Hematopoietic multipotent progenitor cell treated with erythropoietin and hydrocortisone succinate and interleukin-3 and kit ligand, for 4 days (in vitro differentiated cells): ENCODE measurements around the gene MSANTD3.
"Not testable (repeated sequence)": the region's sequence is repeated elsewhere in the genome, so short reads cannot be mapped to it uniquely, and the experiment has no call there.

Experiments used
- DNase-seq: peaks from one replicate; pipeline ENCODE4 v3.0.0-alpha.2; 2015

The MSANTD3 gene

GRCh38 chr9:100426530-100427365 lies at the start of gene MSANTD3:
TSS of gene MSANTD3 (plus strand) at chr9:100427143. CDS start at chr9:100441939, 14,796 bp downstream.
- DNase-seq = peak; percentile 82

DNA sequence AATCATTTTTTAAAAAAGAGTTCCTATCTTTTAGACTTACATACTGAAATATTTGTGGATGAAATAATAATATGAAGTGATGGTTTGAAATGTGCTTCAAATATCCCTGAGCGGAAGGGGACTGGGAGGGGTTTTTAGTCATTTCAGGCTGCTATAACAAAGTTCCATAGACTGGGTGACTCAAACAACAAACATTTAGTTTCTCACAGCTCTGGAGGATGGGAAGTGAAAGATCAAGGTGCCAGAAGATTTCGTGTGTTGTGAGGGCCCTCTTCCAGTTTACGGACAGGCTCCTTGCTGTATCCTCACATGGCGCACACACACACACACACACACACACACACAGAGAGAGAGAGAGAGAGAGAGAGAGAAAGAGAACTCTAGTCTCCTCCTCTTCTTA lies 47.1 kb upstream of the MSANTD3 start:
- DNase-seq = no peak

DNA sequence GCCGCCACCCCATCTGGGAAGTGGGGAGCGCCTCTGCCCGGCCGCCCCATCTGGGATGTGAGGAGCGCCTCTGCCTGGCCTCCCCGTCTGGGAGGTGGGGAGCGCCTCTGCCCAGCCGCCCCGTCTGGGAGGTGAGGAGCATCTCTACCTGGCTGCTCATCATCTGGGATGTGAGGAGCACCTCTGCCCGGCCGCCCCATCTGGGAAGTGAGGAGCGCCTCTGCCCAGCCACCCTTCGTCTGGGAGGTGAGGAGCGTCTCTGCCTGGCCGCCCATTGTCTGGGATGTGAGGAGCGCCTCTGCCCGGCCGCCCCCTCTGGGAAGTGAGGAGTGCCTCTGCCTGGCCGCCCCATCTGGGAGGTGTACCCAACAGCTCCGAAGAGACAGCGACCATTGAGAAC lies 34.0 kb upstream of the MSANTD3 start:
- DNase-seq = not testable (repeated sequence)

DNA sequence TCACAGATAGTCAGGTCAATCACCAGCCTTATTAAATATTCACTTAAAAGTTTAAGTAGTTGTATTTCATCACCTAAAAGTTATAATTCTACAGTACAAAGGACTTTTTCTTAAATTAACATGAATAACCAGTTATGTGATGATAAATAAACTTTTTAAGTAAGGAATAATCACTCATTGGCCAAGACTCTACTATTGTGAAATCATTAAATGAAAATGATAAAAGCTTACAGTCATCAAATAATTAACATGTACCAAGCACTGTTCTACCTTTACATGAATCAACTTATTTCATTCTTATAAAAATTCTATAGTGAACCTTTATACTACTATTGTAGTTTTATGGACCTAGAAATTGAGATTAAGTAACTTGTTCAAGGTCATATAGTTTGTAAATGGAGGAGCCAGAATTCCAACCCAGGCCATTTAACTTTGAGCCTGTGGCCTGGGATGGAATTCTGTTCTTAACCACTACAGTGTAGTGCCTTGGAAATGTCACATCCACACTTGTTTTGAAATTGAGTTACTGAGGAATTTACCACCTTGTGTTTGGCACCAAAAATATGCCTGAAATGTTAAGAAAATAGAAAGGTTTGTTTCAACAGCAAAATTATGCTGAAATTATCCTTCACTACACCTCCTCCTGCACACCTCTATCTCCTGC lies 32.8 kb upstream of the MSANTD3 start:
- no peak for DNase-seq

DNA sequence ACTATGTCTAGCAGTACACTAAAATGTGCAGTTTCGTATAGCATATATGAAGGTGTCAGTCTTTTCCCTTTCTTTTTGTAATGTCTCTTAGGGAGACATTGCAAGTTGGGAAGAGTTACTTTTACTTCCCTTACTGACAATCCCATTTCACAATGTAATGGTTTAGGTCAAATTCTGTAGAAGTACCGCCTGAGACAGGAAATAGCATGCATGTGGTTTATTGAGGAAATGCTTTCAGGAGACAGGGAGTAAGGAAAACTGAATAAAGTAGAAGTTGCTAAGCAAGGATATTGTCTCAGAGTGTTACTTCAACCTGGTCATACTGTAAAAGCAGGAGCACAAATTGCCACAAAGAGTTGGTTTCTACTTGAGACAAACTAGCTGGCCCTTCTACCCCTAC lies 32.1 kb upstream of the MSANTD3 start:
- DNase-seq = no peak

DNA sequence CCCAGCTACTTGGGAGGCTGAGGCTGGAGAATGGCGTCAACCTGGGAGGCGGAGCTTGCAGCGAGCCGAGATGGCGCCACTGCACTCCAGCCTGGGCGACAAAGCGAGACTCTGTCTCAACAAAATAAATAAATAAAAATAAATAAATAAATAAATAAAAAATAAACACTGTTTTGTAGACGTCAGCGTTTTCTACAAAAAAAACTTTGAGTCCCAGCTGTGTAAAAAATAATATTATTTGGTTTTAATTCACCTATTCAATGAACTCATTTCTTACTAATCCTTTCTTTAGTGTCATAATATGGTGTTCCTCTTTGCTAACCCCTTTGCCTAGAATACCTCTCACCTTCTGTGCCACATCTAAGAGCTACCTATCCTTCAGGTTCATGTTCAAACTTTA lies 30.2 kb upstream of the MSANTD3 start:
- DNase-seq = no peak

DNA sequence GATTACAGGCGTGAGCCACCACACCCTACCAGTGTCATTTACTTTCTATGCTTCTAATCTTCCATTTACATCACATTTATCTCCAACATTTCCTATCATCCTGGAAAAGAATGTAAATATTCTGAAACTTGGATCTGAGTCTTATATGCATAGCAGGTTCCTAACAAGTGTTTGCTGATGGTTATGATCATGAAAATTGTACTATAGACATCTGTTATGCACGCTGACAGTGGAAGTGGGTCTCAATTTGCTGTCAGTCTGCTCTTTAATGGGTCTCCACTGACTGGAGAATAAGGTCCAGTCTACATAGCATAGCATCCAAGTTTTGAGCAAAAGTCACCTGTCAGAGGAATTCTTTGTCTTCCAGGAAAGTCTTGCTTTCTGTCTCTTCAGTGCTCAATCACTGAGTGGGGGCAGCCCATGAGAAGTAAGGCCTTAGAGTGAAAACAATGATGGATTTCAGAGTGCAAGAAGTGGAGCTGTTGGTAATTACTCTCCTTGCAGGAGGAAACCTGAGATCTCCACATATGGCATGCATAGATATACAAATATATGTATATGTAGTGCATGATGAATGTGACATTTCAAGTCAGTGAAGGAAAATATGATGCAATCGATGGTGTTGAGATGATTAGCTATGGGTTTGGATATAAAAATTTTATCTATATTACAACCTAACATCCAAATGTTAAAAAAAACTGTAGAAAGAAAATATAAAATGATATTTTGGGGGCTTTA lies 29.2 kb upstream of the MSANTD3 start:
- no peak for DNase-seq

GRCh38 chr9:100401042-100401441 lies 25.9 kb upstream of the MSANTD3 start:
- no peak for DNase-seq

- DNase-seq = peak; percentile 32
Observed at GRCh38 chr9:100406962-100407361, 20.0 kb upstream of the MSANTD3 start.

DNA sequence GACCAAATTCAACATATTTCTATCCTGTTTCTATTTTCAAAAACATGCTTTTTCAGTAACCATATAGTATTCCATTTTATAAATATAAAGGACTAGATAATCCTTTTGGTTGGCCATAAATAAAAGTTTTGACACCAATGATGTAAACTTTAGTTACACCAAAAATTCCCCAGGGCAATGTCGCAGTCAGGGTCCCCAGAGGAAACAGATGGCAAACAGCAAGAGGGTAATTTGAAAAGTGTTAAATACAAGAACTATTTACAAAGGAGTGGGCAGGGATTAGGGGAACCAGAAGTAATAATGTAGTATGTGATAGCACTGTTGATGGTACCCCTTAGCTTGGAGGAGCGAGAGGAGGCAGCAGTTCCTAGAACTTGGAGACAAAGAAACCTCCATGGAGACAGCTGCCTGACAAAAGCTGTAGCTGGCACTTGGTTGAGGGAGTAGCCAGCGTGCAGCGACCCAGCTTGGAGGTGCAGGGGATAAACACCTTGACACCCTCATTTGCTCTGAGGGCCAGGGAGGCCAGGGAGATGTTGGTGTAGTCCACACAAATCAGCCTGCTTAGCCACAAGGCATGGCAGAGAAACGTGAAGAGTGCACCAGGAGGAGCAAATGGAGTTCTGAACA lies 18.3 kb upstream of the MSANTD3 start:
- DNase-seq = no peak

GRCh38 chr9:100409176-100409556 lies 17.8 kb upstream of the MSANTD3 start:
- DNase-seq = no peak

GRCh38 chr9:100411472-100412283 lies 15.3 kb upstream of the MSANTD3 start:
- DNase-seq = peak; percentile 96

DNA sequence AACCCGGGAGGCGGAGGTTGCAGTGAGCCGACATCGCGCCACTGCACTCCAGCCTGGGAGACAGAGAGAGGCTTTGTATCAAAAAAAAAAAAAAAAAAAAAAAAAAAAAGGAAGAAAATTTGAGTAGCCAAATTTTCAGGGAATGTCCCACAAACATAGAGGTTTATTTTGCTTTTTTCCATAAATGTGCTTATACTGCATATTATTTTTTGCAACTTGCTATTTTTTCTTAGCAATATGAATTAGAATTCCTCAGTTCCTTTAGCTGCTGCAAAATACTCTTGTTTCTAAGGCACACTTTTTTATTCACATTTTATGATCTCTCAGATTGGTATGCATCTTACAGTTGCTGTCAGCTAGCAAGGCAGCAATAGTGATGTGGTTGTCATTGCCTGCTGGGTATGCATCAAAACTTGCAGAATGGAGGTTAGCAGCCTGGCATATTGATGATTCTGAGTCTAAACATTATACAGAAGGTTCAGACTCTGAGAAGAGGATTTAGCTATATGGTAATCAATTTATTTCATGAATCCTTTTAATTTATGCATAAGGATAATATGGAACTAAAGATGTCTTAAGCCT lies 13.0 kb upstream of the MSANTD3 start:
- DNase-seq = no peak

DNA sequence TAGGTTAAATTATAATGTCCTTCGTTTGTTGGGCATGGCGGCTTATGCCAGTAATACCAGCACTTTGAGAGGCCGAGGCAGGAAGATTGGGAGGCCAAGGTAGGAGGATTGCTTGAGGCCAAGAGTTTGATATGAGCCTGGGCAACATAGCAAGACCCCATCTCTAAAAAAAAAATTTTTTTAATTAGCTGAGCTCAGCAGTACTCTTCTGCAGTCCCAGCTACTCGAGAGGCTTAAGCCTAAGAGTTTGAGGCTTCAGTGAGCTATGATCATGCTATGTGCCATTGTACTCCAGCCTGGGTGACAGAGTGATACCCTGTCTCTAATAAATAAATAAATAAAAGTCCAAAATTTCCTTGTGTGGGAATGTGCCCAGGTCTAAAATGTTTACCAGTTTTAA lies 9.1 kb upstream of the MSANTD3 start:
- no peak for DNase-seq

DNA sequence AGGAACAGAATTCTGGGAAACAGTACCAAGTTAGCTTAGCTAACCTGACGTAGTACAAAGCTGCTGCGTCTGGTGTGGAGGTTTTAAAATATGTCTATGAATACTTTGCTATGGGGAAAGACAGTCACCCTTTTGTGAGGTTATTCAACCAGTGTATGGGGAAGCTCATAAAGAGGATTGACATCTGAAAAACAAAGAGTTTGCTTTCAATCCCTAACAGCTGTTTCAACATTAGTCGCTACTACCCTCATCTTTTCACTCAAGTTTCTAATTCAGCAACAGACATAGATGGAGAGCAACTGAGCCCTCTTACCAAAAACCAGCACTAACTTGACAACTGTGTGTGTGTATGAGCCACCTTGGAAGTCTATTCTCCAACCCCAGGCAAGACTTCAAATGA lies 7.8 kb upstream of the MSANTD3 start:
- DNase-seq = no peak

DNA sequence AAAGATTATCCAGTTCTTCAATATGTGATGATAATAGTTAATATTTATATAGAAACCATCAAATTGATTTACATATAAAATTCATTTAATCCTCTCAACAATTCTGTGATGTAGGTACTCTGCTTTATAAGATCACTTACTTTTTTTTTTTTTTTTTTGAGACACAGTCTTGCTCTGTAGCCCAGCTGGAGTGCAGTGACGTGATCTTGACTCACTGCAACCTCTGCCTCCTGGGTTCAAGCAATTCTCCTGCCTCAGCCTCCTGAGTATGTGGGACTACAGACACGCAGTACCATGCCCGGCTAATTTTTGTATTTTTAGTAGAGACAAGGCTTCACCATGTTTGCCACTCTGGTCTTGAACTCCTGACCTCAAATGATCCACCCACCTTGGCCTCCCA lies 5.8 kb upstream of the MSANTD3 start:
- DNase-seq = not testable (repeated sequence)

DNA sequence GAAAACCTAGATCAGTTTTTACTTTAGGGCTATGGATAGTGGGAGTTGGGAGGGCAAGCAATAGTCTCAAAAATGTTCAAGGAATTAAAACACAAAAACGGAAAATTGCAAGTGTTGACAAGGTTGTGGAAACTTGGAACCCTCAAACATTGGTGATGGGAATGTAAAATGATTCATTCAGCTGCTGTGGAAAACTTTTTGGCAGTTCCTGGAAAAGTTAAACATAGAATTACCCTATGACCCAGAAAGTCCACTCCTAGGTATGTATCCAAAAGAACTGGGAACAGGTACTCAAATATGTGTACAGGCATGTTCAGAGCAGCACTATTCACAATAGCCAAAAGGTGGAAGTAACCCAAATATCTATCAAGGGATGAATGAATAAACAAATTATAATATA lies 1.2 kb upstream of the MSANTD3 start:
- DNase-seq = no peak

- DNase-seq = peak; percentile 46
Observed at GRCh38 chr9:100426189-100426529, 784 bp upstream of the MSANTD3 start.

DNA sequence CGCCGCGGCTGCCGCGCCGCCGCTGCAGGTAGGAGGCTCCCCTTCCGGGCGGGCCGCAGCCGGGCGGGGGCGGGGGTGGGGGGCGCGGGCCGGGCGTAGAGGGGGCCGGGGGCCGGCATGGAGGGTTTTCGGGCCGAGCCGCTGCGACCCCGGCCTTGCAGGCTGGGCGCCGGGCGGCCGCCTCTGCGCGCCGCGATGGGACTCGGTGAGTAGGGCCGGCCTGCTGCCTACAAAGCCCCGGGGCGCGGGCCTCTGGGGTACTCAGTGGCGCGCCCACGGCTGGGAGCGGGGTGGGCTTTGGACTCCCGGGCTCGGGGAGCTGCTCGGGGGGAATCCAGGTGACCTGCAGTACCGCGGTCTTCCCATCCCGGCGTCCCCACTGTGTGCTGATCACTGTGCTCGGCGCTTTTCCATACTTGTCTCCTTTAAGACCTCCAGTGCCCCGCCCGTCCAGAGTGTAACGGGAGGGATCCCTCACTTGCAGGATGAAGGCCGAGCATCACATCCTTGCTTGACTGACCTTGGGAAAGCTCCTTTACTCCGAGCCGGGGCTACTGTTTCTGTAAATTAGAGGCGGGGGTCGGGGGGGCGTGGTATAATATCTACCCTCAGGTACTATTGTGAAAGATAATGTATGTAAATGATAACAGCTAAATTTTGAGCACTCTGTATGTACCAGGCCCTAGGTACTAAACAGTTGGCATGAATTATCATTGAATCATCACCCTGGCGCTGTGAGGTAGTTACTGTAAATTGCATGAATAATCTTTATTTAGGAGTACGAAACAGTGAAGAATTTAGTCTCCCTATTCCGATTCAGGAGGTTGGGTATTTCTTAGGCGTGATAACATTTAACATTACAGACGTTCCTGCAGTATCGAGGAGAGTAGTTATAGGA lies 672 bp downstream of the MSANTD3 start:
- DNase-seq = peak; percentile 75

- DNase-seq = no peak
Observed at GRCh38 chr9:100428871-100429654, 2.1 kb downstream of the MSANTD3 start.
